NCI-H526 treated with DMSO at 0.1 percent for 48 hours (cell line): ENCODE data around the gene FARP2.
"Not testable (repeated sequence)": the region's sequence is repeated elsewhere in the genome, so short reads cannot be mapped to it uniquely, and the experiment has no call there.

Experiments used
- DNase-seq: peaks from one replicate; lab custom pipeline; 2025; lab: John Stamatoyannopoulos, UW

FARP2 gene

GRCh38 chr2:241505086-241505780, 149.1 kb downstream of the FARP2 start:
- no peak for DNase-seq

DNA sequence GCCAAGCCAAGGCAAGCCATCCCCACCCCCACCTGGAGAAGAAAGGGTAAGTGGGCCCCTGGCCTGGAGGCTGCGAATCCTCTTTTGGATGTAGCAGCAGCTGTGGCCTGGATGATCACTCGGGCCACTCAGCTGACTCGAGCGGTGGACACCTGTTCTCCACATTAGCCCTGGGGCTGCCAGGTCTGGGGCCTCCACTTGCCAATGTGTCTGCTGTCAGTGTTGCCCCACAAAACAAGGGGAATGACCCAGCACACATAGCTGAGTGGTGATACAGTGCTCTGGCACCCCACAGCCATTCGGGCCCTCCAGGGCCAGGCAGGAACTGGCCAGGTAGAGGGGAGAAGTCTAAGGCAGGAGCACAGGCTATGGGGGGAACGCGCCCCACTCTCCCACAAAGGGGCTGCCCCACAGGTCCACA, 149.7 kb downstream of the FARP2 start:
- DNase-seq, result no peak

DNA sequence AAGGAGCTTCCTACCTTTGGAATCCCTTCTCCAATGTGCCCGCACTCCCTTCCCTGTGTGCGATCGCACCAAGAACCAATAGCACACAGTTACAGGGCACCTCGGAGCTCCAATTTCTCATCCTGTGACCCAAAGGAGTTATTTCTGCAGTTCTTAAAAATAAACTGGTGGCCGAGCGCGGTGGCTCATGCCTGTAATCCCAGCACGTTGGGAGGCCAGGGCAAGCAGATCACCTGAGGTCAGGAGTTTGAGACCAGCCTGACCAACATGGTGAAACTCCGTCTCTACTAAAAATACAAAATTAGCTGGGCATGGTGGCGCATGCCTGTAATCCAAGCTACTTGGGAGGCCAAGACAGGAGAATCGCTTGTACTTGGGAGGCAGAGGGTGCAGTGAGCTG, 150.2 kb downstream of the FARP2 start:
- DNase-seq, result not testable (repeated sequence)

GRCh38 chr2:241506793-241507429, 150.8 kb downstream of the FARP2 start:
- no peak for DNase-seq

- DNase-seq, result no peak
Measured at GRCh38 chr2:241507430-241508239, 151.6 kb downstream of the FARP2 start.

DNA sequence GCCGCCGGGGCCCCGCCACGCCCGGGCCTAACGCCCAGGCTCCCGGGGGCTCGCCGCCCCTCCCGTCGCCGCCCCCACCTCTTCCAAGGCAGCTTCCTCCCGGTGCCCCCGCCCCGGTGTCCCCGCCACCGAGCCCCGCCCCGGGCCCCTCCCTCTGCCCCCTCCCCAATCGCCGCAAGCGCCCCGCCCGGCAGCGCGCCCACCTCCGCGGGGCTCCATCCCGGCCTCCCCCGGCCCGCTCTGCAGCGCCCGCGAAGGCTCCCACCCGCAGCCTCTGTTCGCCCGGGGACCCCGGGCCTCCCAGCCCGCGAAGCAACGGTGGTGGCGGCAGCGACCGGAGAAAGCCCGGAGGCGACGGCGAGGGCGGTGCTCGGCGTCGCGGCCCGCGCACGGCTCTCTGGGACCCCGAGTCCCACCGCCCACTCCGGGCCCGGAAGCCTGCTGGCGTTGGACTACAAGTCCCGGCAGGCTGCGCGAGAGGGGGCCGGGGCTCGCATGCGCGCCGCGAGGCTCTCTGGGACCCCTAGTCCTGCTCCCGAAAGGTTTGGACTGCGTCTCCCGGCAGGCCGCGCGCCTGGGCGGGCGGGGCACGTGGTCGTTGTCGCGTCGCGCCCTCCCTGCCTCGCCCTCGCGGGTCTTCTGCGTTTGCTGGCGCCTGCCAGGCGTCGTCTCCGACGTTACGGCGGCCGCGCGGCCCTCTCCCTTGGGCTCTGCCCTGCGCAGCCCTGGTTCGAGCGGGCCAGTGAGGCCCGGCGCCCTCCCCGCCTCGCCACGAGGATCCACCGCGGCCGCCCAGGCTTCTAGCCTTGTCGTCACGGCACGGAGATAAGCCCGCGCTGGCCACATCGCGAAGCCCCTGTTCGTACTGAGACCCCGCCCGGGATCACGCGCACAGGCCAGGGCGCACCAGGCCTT, 152.4 kb downstream of the FARP2 start, which contains the start of gene STK25:
STK25 (minus strand) TSS at position 345 of the 915 bp plus-strand sequence. CDS start 549 bp downstream, outside the sequence.
- DNase-seq, result peak; percentile 97

- no peak for DNase-seq
Measured at GRCh38 chr2:241509155-241509784, 153.2 kb downstream of the FARP2 start.

GRCh38 chr2:241511091-241511741, 155.1 kb downstream of the FARP2 start:
- DNase-seq, result no peak

GRCh38 chr2:241514553-241514952, 158.5 kb downstream of the FARP2 start:
- DNase-seq, result no peak

- DNase-seq, result no peak
Measured at GRCh38 chr2:241514986-241515737, 159.1 kb downstream of the FARP2 start.

GRCh38 chr2:241516520-241516965, 160.5 kb downstream of the FARP2 start:
- DNase-seq, result no peak

DNA sequence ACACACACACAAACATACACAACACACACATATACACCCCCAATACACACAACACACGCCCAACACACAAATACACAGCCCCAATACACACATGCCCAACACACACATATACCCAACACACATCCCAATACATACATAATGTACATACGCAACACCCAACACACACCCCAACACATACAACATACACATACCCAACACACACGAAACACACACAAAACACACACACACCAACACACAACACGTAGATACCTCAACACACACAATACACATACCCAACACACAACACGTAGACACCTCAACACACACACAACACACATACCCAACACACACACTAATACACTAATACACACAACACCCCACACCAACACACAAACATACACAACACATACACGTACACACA, 161.2 kb downstream of the FARP2 start:
- DNase-seq, result no peak

GRCh38 chr2:241519669-241520068, 163.6 kb downstream of the FARP2 start:
- DNase-seq, result peak; percentile 62

- DNase-seq, result no peak
Measured at GRCh38 chr2:241522477-241522876, 166.4 kb downstream of the FARP2 start.

DNA sequence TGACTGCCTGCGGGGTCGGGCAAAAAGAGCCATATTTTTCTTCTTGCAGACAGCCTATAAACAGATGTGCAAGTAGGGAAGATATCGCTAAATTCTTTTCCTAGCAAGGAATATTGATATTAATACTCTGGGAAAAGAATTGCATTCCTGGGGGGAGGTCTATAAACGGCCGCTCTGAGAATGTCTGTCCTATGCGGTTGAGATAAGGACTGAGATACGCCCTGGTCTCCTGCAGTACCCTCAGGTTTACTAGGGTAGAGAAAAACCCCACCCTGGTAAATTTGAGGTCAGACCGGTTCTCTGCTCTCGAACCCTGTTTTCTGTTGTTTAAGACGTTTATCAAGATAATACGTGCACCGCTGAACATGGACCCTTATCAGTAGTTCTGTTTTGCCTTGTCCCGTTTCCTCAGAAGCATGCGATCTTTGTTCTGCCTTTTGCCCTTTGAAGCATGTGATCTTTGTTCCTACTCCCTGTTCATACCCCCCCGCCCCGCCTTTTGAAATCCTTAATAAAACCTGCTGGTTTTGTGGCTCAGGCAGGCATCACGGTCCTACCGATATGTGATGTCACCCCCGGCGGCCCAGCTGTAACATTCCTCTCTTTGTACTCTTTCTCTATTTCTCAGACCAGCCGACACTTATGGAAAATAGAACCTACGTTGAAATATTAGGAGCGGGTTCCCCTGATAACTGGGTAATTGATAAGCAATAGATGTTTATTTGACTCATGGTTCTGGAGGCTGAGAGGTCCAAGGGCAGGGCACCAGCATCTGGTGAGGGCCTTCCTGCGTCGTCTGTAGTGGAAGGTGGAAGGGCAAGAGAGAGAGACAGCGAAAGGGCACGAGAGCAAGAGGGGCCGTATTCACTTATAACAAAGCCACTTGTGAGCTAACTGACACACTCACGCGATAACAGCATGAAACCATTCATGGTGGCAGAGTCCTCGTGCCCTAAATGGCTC, 170.0 kb downstream of the FARP2 start:
- DNase-seq, result not testable (repeated sequence)

DNA sequence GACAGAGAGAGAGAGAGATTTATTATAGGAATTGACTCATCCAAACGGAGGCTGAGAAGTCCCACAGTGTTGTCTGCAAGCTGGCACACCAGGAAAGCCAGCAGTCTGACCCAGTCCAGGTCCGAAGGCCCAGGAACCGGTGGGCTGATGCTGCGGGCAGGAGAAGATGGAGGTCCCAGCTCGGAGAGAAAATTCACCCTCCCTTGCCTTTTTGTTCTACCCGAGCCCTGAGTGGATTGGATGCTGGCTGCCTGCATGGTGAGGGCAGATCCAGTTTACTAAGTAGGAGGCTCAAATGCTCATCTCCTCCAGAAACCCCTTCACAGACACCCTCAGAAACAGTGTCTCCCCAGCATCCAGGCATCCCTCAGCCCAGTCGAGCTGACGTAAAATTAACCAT, 174.5 kb downstream of the FARP2 start:
- DNase-seq, result no peak

- DNase-seq, result no peak
Measured at GRCh38 chr2:241531161-241531722, 175.2 kb downstream of the FARP2 start.

DNA sequence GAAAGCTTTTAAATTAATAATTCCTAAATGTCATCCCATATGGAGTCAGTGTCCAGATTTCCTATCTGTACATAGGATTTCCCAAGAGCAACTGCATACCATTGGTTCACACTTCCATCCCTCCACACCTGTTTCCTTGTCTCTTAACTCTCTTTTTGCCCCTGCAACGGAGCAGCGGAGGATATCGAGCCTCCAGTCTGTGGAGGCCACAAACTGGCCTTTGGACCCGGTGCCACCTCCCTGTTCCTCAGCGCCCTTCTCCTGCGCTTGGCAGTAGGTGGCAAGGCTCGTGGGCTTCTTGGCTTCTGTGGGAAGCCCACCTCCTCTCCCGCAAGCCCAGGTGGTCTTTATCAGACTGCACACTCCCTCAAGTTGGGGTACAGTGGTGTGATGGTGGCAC, 176.1 kb downstream of the FARP2 start:
- no peak for DNase-seq
